Suprapubic skin (tissue), 4 donors: ENCODE data around the gene SLC22A13. TPM values are rescaled to one million over a fixed set of nuclear protein-coding genes. Genes with fewer than 3 reads are reported as not detected.

Experiments used
- DNase-seq, 2 donors: peaks; one replicate each; pipeline ENCODE4 v3.0.0-alpha.2; 2019; ENCODE audit warnings: low spot score in 2 of 2
- H3K27ac ChIP-seq: fragments of 200-600 bp; sonication (generic); one replicate; pipeline ENCODE4 v1.5.1; 2019
- H3K27me3 ChIP-seq: fragments of 200-600 bp; sonication (generic); one replicate; pipeline ENCODE4 v1.5.1; 2019
- H3K36me3 ChIP-seq: fragments of 200-600 bp; sonication (generic); one replicate; pipeline ENCODE4 v1.5.1; 2019
- H3K4me1 ChIP-seq: fragments of 200-600 bp; sonication (generic); one replicate; pipeline ENCODE4 v1.5.1; 2019
- H3K4me3 ChIP-seq: fragments of 200-600 bp; sonication (generic); one replicate; pipeline ENCODE4 v1.5.1; 2019; ENCODE audit warnings: mild to moderate bottlenecking
- H3K9me3 ChIP-seq: fragments of 200-600 bp; sonication (generic); one replicate; pipeline ENCODE4 v1.5.1; 2019
- CTCF ChIP-seq, 2 donors: fragments of 200-600 bp in 1 of 2; fragments of 450-650 bp in 1 of 2; sonication (generic) in 1 of 2; IDR thresholded peaks; one replicate each; pipeline ENCODE4 v1.5.1; 2016 to 2019; ENCODE audit warnings: antibody characterized with exemption in 2 of 2, mild to moderate bottlenecking in 1 of 2, moderate library complexity in 1 of 2
- EP300 ChIP-seq: sonication (generic); formaldehyde crosslinking; IDR thresholded peaks from one replicate; pipeline ENCODE4 v1.6.1; 2017; ENCODE audit warnings: antibody characterized with exemption
- POLR2A ChIP-seq, 2 donors: fragments of 450-650 bp; IDR thresholded peaks; one replicate each; pipeline ENCODE4 v1.6.1; 2017; ENCODE audit warnings: antibody characterized with exemption in 2 of 2, mild to moderate bottlenecking in 2 of 2, moderate library complexity in 2 of 2
- POLR2AphosphoS5 ChIP-seq, 3 donors: sonication (generic); formaldehyde crosslinking; IDR thresholded peaks; one replicate each; pipeline ENCODE4 v1.6.1; 2017; ENCODE audit warnings: antibody characterized with exemption in 3 of 3
- WGBS: methylation state at CpG from one replicate; pipeline ENCODE4 v1.1.5; 2018; 5-methylcytosine and 5-hydroxymethylcytosine counted together
- total RNA-seq, 4 donors: library from RNA; depleted of rRNA; stranded (reverse); fragments of >200 nt; gene quantifications; one replicate each; pipeline ENCODE4 v1.1.0, GENCODE V29; 2016

The SLC22A13 gene
- total RNA-seq, 4 donors from 2014 or later: 0.21 to 1.3 TPM; not detected in 2

- H3K27me3 ChIP-seq: no peaks in the 10 kb centered on the region
- H3K27ac ChIP-seq: no peak overlapping the region
Observed at GRCh38 chr3:38274864-38275649, 9.4 kb downstream of the SLC22A13 start.

GRCh38 chr3:38275658-38276057 is 10.0 kb downstream of the SLC22A13 start:
- Histone ChIP-seq H3K27ac (no peak overlapping the region), H3K36me3 (no peaks in the 10 kb centered on the region), H3K27me3 (no peaks in the 10 kb centered on the region), H3K9me3 (no peaks in the 10 kb centered on the region), H3K4me1 (no peaks in the 10 kb centered on the region), H3K4me3 (no peak overlapping the region)
- no peak for TF ChIP-seq CTCF (IDR thresholded peaks at IDR 0.05)
- TF ChIP-seq POLR2A (IDR thresholded peaks at IDR 0.05): no peak
- TF ChIP-seq EP300: no peak
- TF ChIP-seq POLR2AphosphoS5 (IDR thresholded peaks at IDR 0.05): no peak
- WGBS: no CpG with 5 or more reads among the region's 8 CpGs
- DNase-seq: no peak

More at GRCh38 chr3:38274864-38275649, 9.4 kb downstream of the SLC22A13 start:
- no peak for TF ChIP-seq CTCF (IDR thresholded peaks at IDR 0.05)
- TF ChIP-seq POLR2A (IDR thresholded peaks at IDR 0.05): no peak
- TF ChIP-seq POLR2AphosphoS5 (IDR thresholded peaks at IDR 0.05): no peak
- TF ChIP-seq EP300: no peak
- no peak overlapping the region for H3K4me3 ChIP-seq
- H3K4me1 ChIP-seq: no peaks in the 10 kb centered on the region
- DNase-seq: no peak
- no peaks in the 10 kb centered on the region for H3K9me3 ChIP-seq
- no peaks in the 10 kb centered on the region for H3K36me3 ChIP-seq
- 100% methylated on average over 14 of the region's 21 CpGs for whole genome bisulfite sequencing

GRCh38 chr3:38276081-38276916 is 10.7 kb downstream of the SLC22A13 start:
- no peak for DNase-seq
- no peaks in the 10 kb centered on the region for H3K4me1 ChIP-seq
- H3K9me3 ChIP-seq: no peaks in the 10 kb centered on the region
- H3K27me3 ChIP-seq: no peaks in the 10 kb centered on the region
- no peak overlapping the region for H3K27ac ChIP-seq
- no peak overlapping the region for H3K4me3 ChIP-seq
- H3K36me3 ChIP-seq: no peaks in the 10 kb centered on the region
- TF ChIP-seq CTCF (IDR thresholded peaks at IDR 0.05) (no peak), EP300 (no peak), POLR2A (IDR thresholded peaks at IDR 0.05) (no peak), POLR2AphosphoS5 (IDR thresholded peaks at IDR 0.05) (no peak)
- WGBS: 89% methylated on average over 8 of the region's 13 CpGs

GRCh38 chr3:38276917-38277630 is 11.5 kb downstream of the SLC22A13 start:
- Histone ChIP-seq H3K4me3 (no peak overlapping the region), H3K36me3 (no peaks in the 10 kb centered on the region), H3K27ac (no peak overlapping the region), H3K4me1 (no peaks in the 10 kb centered on the region), H3K27me3 (no peaks in the 10 kb centered on the region), H3K9me3 (no peaks in the 10 kb centered on the region)
- TF ChIP-seq POLR2AphosphoS5 (IDR thresholded peaks at IDR 0.05): no peak
- TF ChIP-seq CTCF (IDR thresholded peaks at IDR 0.05): no peak
- TF ChIP-seq EP300: no peak
- TF ChIP-seq POLR2A (IDR thresholded peaks at IDR 0.05): no peak
- 100% methylated on average over 4 of the region's 13 CpGs for WGBS
- DNase-seq: no peak
